ENCODE measurements around the gene KNDC1.
"Not testable (repeated sequence)": the region's sequence is repeated elsewhere in the genome, so short reads cannot be mapped to it uniquely, and the experiment has no call there.

DNA sequence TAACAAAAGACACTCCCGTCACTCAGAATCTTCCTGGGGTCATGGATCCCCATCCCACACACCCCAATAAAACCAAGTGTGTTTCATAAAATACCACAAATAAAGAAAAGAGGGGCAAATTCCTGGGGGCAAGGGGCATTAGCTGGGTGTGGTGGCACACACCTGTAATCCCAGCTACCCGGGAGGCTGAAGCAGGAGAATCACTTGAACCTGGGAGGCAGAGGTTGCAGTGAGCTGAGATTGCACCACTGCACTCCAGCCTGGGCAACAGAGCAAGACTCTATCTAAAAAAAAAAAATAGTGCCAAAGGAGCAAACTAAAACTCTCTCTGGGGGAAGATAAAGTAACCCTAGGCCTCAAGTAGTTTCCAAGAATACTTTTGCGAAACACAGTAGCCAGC is 8.9 kb upstream of the KNDC1 start:
- TF ChIP-seq CTCF, POLR2A (IDR thresholded peaks at IDR 0.05): not testable (repeated sequence)
